H1 (cell line): ENCODE measurements around the gene PBX1. TPM values are rescaled to one million over a fixed set of nuclear protein-coding genes. Genes with fewer than 3 reads are reported as not detected.

Experiments used
- BRCA1 ChIP-seq: IDR thresholded peaks from 2 replicates; pipeline ENCODE4 v1.6.1; 2012; ENCODE audit warnings: low read depth, low read length, improper control_type of control experiment
- CBX5 ChIP-seq: fragments of 300-800, 300-1000 bp; sonication (generic); IDR thresholded peaks from 2 replicates; pipeline ENCODE4 v1.7.1; 2016; ENCODE audit warnings: antibody characterized with exemption, low read length, low read depth
- EZH2 ChIP-seq: fragments of 200-600 bp; sonication (generic); IDR thresholded peaks from 2 replicates; pipeline ENCODE4 v1.7.1; 2012; ENCODE audit warnings: low read depth, mild to moderate bottlenecking, moderate library complexity, low read length, inconsistent platforms; ENCODE audit not compliant: severe bottlenecking
- NANOG ChIP-seq: IDR thresholded peaks from 2 replicates; pipeline ENCODE4 v1.6.1; 2011; ENCODE audit warnings: low read length, low read depth, mild to moderate bottlenecking, inconsistent platforms; ENCODE audit not compliant: insufficient read depth, poor library complexity, severe bottlenecking
- POLR2A ChIP-seq, 2 experiments: IDR thresholded peaks; 1 replicate in 1 of 2; 2 replicates in 1 of 2; pipeline ENCODE4 v1.6.1; 2011; ENCODE audit warnings: low read depth in 2 of 2, low read length in 2 of 2, mild to moderate bottlenecking in 2 of 2; ENCODE audit errors: control extremely low read depth in 1 of 2
- RFX5 ChIP-seq: IDR thresholded peaks from 2 replicates; pipeline ENCODE4 v1.6.1; 2011; ENCODE audit warnings: low read depth, low read length, improper control_type of control experiment, borderline replicate concordance
- SP2 ChIP-seq: IDR thresholded peaks from 2 replicates; pipeline ENCODE4 v1.6.1; 2012; ENCODE audit warnings: mild to moderate bottlenecking, low read length, inconsistent platforms
- SP4 ChIP-seq: IDR thresholded peaks from 2 replicates; pipeline ENCODE4 v1.6.1; 2012; ENCODE audit warnings: low read length, inconsistent platforms
- polyA plus RNA-seq, 7 experiments: library from polyadenylated mRNA; depleted of rRNA in 3 of 7; stranded (reverse) in 5 of 7; unstranded in 2 of 7; fragments of >200 nt in 5 of 7; fragments of 200-250 nt in 2 of 7; gene quantifications; 1 replicate in 5 of 7; 2 replicates in 1 of 7; 4 replicates in 1 of 7; pipeline versions ENCODE4 v1.2.1 to v1.2.3, GENCODE V29; 2011 to 2013; ENCODE audit warnings: missing spikeins in 2 of 7, mixed read lengths in 2 of 7
- total RNA-seq: library from RNA; stranded (reverse); fragmentation: NEBNext Ultra II Directional; extraction: Animal tissue kit (Norgen Biotek cat#: 25700); gene quantifications from 2 replicates; pipeline ENCODE4 v1.2.1, GENCODE V29; 2021

The PBX1 gene
- total and polyA plus RNA-seq, 2 of the 8 experiments (the other 6 are each of a cell fraction or from before 2014, with no cell fraction given), result 87.4 to 124 TPM

DNA sequence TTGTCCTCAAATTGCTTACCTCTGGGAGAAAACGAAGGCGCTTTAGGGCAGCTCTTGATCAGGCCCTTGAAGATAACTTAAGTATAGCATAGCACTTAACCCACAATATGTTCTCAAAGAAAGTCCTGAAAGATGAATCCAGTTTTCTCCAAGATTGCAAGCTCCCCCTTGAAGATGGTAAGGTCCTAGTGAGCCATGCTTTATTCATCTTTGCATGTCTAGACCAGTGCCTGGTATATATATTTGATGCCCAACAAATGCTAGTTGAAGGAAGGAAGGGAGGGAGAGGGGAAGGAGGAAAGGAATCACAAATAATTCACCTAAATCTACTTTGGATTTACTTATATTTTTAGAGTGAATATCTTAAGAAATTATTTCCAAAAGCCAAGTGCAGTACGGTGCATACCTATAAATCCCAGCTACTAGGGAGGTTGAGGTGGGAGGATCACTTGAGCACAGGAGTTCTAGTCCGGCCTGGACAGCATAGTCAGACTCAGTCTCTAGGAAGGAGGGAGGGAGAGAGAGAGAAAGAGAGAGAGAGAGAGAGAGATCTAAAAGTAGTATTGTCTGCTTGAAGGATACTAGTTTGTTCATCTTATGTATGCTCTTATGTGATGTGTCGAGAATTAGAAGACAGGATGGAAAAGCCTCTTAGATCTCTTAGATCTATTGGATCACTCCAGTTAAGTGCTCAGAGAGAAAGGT, 25.0 kb downstream of the PBX1 start (continued):
- TF ChIP-seq NANOG (no peak), POLR2A (IDR thresholded peaks at IDR 0.05; ENCODE audit: control extremely low read depth in 1 of 2, low read depth in 2 of 2, low read length in 2 of 2) (no peak), SP2 (no peak), EZH2 (no peak), SP4 (no peak), BRCA1 (no peak), CBX5 (no peak), RFX5 (no peak)
